ENCODE results near the gene PRKCD. TPM values are rescaled to one million over a fixed set of nuclear protein-coding genes. Genes with fewer than 3 reads are reported as not detected.

Gene PRKCD
- total and polyA plus RNA-seq, 9 of the 15 experiments (the other 6 are each of a cell fraction or from before 2014, with no cell fraction given), result 2.5 to 19.5 (median 6.1) TPM

DNA sequence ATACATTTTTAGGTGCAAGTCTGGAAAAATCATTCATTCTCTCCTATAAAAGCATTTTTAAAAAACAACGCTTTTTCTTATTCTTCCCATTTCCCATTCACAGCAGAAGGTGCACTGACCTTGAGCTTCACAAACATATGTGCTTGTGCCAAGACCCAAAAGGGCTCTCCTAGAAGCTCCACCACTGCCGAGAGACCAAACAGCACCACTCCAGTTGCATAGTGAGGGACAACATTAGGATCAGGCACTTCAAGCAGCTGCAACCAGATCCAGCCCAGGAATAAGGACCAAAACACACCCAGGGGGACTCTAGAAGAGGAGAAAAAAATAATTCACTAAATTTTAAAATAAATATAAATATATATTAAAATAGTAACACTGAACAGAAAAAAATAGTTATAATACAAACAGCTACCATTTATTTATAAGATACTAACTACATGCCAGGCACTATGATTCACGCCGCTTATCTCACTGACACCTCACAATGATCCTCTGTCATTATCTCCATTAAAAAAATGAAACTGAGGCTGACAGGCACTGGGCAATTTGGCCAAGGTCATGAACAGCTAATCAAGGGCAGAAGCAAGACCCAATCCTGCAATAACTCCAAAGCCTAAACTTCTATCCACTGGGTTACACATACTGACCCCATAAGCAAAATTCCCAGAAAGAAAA lies 38.6 kb upstream of the PRKCD start (continued):
- TF ChIP-seq DIDO1 (tag; IDR thresholded peaks at IDR 0.05; ENCODE audit: low read depth) (no peak), HIVEP1 (CRISPR knock-in tag; IDR thresholded peaks at IDR 0.05) (no peak), ZNF785 (CRISPR knock-in tag; IDR thresholded peaks at IDR 0.05) (no peak), ZBTB1 (CRISPR knock-in tag; IDR thresholded peaks at IDR 0.05; ENCODE audit: borderline replicate concordance, low read depth) (no peak), RNF219 (CRISPR knock-in tag; IDR thresholded peaks at IDR 0.05) (no peak), TEAD1 (CRISPR knock-in tag; IDR thresholded peaks at IDR 0.05) (no peak), MIER1 (IDR thresholded peaks at IDR 0.05; ENCODE audit: low read depth) (no peak), ZNF655 (CRISPR knock-in tag; IDR thresholded peaks at IDR 0.05) (no peak), ELF4 (CRISPR knock-in tag; IDR thresholded peaks at IDR 0.05) (no peak), PHF20 (IDR thresholded peaks at IDR 0.05; ENCODE audit: partially characterized antibody) (no peak), ZNF311 (CRISPR knock-in tag; IDR thresholded peaks at IDR 0.05) (no peak)
- TF ChIP-seq, protein P1, sequence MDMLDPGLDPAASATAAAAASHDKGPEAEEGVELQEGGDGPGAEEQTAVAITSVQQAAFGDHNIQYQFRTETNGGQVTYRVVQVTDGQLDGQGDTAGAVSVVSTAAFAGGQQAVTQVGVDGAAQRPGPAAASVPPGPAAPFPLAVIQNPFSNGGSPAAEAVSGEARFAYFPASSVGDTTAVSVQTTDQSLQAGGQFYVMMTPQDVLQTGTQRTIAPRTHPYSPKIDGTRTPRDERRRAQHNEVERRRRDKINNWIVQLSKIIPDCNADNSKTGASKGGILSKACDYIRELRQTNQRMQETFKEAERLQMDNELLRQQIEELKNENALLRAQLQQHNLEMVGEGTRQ (CRISPR knock-in tag; IDR thresholded peaks at IDR 0.05), result no peak
